SHP77 (cell line): ENCODE data around the gene DVL2.

Experiments used
- DNase-seq, 2 experiments: peaks; one replicate each; lab custom pipeline; 2025; lab: John Stamatoyannopoulos, UW

Gene DVL2

GRCh38 chr17:7237761-7238419, 3.6 kb upstream of the DVL2 start:
- DNase-seq = peak; percentile 22 to 49

DNA sequence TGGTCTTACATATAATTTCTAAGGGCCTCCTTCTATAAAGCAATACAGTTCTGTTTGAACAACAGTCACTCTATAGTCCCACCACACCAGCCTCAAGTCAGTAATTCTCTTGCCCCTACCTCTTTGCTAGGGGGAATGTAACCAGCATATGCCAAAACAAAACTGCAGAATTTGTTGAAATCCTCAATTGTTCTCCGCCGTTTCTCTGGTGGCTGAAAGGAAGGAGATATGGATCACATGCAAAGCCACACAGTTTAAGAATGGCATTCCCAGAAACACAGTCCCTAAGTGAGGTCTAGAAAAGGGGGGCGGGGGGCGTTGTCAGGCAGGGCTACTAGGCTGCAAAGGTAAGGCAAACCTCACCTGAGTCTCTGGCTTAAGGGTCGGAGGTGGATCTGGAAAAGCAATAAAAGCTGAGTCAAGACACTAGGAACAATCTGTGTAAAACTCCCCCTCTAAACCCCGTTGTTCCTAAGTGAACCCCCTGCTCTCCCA, 3.0 kb upstream of the DVL2 start:
- DNase-seq = no peak

GRCh38 chr17:7236808-7237207, 2.5 kb upstream of the DVL2 start:
- DNase-seq = no peak

DNA sequence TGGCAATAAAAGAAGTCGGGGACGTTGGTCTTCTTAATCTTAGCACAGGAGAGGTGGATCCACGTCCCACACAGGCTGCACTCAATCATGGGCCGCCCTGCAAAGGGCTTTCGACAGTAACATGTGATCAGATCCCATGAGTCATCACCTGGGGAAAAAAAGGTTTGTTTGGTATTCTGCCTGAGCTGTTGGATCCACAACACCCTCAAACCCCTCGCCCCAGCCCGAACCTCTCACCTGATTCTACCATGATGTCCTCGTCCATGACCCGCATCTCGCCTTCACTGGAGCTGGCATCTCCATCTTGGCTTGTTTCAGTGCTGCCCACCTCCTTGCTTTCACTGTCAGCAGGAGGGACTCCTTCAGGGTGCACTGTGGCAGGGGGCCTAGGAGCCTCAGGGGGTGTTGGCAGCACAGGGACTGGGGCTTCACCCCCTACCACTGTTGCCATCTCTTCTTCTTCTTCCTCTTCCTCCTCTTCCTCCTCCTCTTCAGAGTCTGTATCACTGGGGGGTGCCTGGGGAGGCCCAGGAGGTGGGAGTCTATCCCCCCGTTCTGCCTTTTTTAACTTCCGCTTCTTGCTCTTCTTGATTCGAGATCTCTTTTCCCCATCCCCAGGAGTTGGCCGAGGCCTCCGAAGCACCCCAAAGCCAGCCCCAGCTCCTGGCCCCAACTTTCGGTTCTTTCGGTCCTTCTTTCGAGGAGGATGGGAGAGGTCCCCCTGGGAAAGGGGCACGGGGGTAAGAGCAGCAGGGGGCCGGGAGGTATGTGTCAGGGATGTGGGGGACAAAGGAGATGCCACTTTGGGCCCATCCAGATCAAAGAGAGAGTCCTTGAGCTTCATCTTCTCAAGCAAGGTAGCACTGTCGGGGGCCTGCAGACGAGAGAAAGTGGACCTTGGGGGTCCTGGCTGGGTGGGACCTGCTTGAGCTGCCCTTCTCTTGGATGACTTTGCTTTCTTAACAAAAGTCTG, 1.7 kb upstream of the DVL2 start:
- no peak for DNase-seq

DNA sequence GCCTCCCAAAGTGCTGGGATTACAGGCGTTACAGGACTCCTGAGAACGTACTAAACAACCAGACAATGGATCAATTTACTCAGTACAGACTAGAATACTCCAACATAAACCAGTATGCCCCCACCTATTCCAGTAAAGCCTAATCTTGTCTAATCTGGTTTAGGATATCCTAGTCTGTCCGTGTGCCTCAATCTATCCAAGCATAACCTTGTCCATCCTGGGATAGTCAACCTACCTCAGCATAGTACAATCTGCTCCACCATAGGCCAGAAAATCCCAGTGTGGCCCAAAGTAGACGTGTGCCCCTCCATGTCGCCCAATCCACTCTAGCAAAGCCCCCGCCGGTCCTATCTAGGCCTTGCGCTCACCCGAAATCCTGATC, 625 bp downstream of the DVL2 start:
- no peak for DNase-seq

DNA sequence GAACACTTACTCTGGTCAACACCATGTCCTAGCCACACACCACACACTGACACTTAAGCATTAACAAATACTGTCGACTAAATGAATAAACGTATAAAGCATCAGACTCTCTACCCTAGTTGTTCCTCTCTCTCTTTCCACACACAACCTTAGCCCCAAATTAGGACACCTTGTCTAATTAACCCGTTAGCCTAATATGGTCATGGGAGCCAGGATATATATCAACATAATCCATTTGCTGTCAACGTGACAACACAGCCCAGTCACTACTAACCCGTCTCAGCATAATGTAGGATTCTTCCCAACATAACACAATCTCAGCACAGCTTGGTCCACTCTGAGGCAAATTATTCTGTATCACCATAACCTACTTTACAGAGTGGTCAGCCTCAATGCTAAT, 2.2 kb downstream of the DVL2 start:
- DNase-seq = no peak

DNA sequence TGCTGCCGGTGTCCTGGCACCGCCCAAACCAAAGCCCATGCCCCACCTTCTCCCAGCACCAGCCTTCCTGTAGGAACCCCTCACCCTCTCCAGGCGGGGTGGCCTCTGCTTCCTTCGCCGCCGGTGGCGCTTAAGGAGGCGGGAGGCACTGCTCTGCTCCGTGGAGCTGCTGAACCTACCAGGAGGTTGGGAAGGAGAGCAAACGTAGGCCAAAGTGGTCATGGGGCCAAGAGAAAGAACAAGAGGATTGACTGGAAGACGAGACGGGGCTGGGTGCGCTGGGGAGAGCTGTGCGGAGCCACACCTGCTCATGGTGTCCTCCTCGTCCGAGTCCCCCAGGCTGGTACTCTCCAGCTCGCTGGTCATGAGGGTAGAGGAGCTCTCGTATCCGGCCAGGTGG, 4.8 kb downstream of the DVL2 start:
- no peak for DNase-seq

DNA sequence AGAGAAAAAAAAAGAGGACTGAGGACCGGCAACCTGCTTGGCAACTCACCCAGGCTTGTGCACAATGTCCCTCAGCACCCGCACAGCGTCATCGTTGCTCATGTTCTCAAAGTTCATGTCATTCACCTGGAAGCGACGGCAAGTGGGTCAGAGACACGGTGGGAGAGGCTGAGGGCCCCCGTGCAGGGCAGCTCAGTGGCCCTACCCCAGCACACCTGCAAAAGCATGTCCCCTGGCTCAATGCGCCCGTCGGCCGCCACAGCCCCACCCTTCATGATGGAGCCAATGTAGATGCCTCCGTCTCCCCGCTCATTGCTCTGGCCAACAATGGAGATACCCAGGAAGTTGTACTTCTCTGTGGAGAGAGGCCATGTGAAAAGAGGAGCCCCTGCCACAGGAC, 5.4 kb downstream of the DVL2 start:
- no peak for DNase-seq

DNA sequence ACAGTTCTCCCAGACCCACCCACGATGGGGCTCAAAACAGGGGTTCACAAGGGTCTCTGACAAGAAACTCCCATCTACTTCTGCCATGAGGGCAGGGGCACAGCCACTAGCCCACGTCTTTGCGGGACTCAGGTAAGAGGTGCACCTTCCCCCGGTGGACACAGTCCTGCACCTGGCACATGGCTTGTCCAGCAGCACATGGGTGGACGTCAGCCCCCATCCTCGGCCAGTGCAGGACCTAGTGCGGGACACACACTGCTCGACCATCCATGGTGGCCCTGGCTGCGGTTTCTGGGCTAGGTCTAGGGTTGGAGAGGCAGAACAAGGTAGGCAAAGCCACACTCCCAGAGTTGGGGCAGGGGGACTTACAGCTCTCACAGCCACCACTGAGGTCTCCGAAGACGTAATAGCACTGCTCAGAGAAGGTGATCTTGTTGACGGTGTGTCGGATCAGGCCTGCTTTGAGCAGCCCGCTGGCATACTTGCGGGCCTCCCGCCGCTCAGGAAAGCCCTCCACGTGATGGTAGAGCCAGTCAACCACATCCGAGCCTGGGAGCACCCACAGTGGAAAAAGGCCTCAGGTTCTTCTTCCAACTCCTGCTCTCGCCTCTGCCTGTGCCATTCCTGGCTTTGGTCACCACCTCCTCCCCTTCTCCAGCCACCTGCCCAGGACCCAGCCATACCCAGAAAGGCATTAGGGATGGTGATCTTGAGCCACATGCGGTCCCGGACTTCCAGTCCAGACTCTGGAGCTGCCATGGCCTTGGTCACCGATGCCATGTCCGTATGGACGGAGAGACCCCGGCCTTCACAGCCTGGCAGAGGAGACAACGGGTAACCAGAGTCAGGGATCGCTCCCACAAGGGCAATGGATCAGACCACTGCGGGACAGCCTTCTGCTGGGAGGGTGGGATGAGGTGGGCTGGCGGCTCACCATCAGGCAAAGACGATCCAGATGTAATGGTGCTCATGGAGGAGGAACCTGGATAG, 7.3 kb downstream of the DVL2 start:
- no peak for DNase-seq

GRCh38 chr17:7225711-7226331, 8.5 kb downstream of the DVL2 start:
- no peak for DNase-seq

- no peak for DNase-seq
These were observed 9.6 kb downstream of the DVL2 start for GRCh38 chr17:7224661-7225111.

DNA sequence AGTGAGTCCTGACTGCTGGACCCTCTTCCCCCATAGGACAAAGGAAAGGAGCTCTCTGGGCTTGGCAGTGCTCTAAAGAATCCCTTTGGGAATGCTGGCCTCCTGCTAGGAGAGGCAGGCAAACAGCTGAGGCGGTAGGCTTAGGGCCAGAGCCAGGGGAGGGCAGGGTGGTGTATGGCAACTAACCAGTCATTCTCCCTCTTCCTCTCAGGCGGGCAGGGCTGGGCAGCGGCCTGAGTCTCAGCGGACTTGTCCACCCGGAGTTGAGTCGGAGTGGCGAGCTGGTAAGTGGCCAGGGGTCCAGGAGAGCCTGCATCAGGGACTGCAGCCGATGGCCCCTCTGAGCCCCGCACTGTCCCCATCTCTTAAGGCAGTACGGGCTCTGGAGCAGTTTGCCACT, 10.2 kb downstream of the DVL2 start:
- no peak for DNase-seq

- DNase-seq = no peak
These were observed 10.9 kb downstream of the DVL2 start for GRCh38 chr17:7223375-7223774.

DNA sequence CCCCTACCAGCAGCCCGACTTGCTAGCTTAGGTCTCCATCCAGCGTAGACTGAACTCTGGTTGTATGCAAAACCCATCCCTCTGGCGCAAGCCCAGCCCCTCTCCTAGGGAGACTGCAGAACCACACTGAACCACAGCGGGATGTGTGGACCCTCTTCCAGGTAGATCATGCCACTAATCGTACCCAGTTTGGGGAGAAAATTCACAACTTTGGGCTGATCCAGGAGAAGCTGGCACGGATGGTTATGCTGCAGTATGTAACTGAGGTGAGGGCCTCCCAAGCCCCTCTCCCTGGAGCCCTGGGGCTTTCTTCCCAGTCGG, 11.4 kb downstream of the DVL2 start:
- no peak for DNase-seq

- no peak for DNase-seq
These were observed 12.0 kb downstream of the DVL2 start for GRCh38 chr17:7222093-7222971.

DNA sequence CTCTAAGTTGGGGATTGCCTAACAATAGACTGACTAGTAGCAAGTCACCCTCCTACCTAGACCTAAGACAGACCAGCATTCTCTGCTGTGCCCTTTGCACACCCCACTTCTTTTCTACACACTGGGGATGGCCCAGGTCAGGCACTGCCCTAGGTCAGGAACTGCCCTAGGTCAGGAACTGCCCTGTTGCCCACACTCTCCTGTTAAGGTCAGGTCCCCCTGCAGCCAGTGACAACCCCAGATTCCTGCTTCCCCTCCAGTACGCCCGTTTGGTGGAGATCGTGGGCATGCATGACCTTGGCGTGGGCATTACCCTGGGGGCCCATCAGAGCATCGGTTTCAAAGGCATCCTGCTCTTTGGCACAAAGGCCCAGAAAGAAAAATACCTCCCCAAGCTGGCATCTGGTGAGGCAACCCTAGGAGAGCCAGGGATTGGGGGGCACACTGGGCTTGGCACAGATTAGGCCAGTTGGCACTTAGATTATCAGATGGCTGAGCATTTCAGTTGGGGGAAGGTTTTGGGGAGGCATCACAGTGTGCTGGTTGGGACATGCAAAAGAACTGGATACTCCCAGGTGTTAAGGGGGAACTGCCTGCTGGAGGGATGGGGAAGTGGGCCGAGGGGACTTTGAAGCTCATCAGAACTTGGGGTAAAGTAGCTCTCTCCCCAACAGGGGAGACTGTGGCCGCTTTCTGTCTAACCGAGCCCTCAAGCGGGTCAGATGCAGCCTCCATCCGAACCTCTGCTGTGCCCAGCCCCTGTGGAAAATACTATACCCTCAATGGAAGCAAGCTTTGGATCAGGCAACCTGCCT, 12.8 kb downstream of the DVL2 start:
- no peak for DNase-seq

GRCh38 chr17:7220593-7221277, 13.6 kb downstream of the DVL2 start:
- DNase-seq = peak; percentile 45 to 77

GRCh38 chr17:7219812-7220592, 14.3 kb downstream of the DVL2 start, which contains the start of the genes ACADVL and DLG4:
TSS of gene ACADVL (plus strand) at chr17:7219938. CDS start at chr17:7219985, 47 bp downstream.
TSS of gene DLG4 (minus strand) at chr17:7219836.
- peak; percentile 89 to 91 for DNase-seq
